ENCODE results near the gene AK2. TPM values are rescaled to one million over a fixed set of nuclear protein-coding genes. Genes with fewer than 3 reads are reported as not detected.

The AK2 gene
- total RNA-seq, 6 donors from 2014 or later, result 90.1 to 123 (median 115) TPM

- H3K27ac ChIP-seq, result peak overlapping the region; percentile 85 to 90 (median 87)
- no peak for TF ChIP-seq EP300 (IDR thresholded peaks at IDR 0.05)
- TF ChIP-seq CTCF (IDR thresholded peaks at IDR 0.05), result no peak
- TF ChIP-seq POLR2AphosphoS5 (IDR thresholded peaks at IDR 0.05), result no peak
- no peak for TF ChIP-seq POLR2A (IDR thresholded peaks at IDR 0.05)
Observed at GRCh38 chr1:33036051-33036525, 595 bp downstream of the AK2 start.

GRCh38 chr1:33032126-33032869, 4.4 kb downstream of the AK2 start:
- DNase-seq (no peak), ATAC-seq (ENCODE audit: low FRiP score in 2 of 2) (no peak)
- Histone ChIP-seq H3K27me3 (no peaks in the 10 kb centered on the region), H3K4me3 (no peak overlapping the region), H3K27ac (no peak overlapping the region), H3K4me1 (peaks cover 42 to 68% (median 45%) of the 10 kb centered on the region in 4 donors), H3K9me3 (no peaks in the 10 kb centered on the region), H3K36me3 (peaks cover 0 to 11% (median 0%) of the 10 kb centered on the region in 4 donors)
- 58 to 66% methylated on average over 6 of the region's 6 CpGs for WGBS, 2 donors
- TF ChIP-seq POLR2A (IDR thresholded peaks at IDR 0.05) (no peak), POLR2AphosphoS5 (IDR thresholded peaks at IDR 0.05) (no peak), CTCF (IDR thresholded peaks at IDR 0.05) (no peak), EP300 (IDR thresholded peaks at IDR 0.05) (no peak)

More at GRCh38 chr1:33036051-33036525, 595 bp downstream of the AK2 start:
- Histone ChIP-seq H3K9me3 (no peaks in the 10 kb centered on the region), H3K4me3 (peak overlapping the region; percentile 96 to 98 (median 97)), H3K27me3 (no peaks in the 10 kb centered on the region), H3K36me3 (peaks cover 0 to 6% (median 0%) of the 10 kb centered on the region in 4 donors), H3K4me1 (peaks cover 27 to 51% (median 36%) of the 10 kb centered on the region in 4 donors)
- ATAC-seq (ENCODE audit: low FRiP score in 2 of 2) (peak; percentile 1 to 15), DNase-seq (no peak)
- 8 to 10% methylated on average over 5 of the region's 5 CpGs for WGBS, 2 donors

- no peak for TF ChIP-seq POLR2AphosphoS5 (IDR thresholded peaks at IDR 0.05)
- no peak for TF ChIP-seq EP300 (IDR thresholded peaks at IDR 0.05)
- no peak for TF ChIP-seq POLR2A (IDR thresholded peaks at IDR 0.05)
- TF ChIP-seq CTCF (IDR thresholded peaks at IDR 0.05), result no peak
- Histone ChIP-seq H3K27ac (no peak overlapping the region), H3K9me3 (no peaks in the 10 kb centered on the region), H3K27me3 (no peaks in the 10 kb centered on the region), H3K36me3 (peaks cover 0 to 11% (median 0%) of the 10 kb centered on the region in 4 donors), H3K4me3 (no peak overlapping the region), H3K4me1 (peaks cover 37 to 70% (median 47%) of the 10 kb centered on the region in 4 donors)
- no peak for ATAC-seq (ENCODE audit: low FRiP score in 2 of 2)
- 64 to 88% methylated on average over 4 of the region's 4 CpGs for WGBS, 2 donors
- no peak for DNase-seq
Observed at GRCh38 chr1:33031506-33031905, 5.2 kb downstream of the AK2 start.

- 82% methylated on average over 2 of the region's 2 CpGs for WGBS, 2 donors
- H3K4me1 ChIP-seq, result peaks cover 33 to 64% (median 42%) of the 10 kb centered on the region in 4 donors
- H3K9me3 ChIP-seq, result no peaks in the 10 kb centered on the region
- H3K4me3 ChIP-seq, result no peak overlapping the region
- ATAC-seq (ENCODE audit: low FRiP score in 2 of 2) (no peak), DNase-seq (peak in 1 of 2 donors; percentile 55)
- no peak for TF ChIP-seq CTCF (IDR thresholded peaks at IDR 0.05)
- no peak for TF ChIP-seq POLR2A (IDR thresholded peaks at IDR 0.05)
- no peak for TF ChIP-seq EP300 (IDR thresholded peaks at IDR 0.05)
- no peak for TF ChIP-seq POLR2AphosphoS5 (IDR thresholded peaks at IDR 0.05)
- no peaks in the 10 kb centered on the region for H3K27me3 ChIP-seq
- no peak overlapping the region for H3K27ac ChIP-seq
- H3K36me3 ChIP-seq, result peaks cover 0 to 11% (median 0%) of the 10 kb centered on the region in 4 donors
Observed at GRCh38 chr1:33030575-33030974, 6.1 kb downstream of the AK2 start.

Data from upper lobe of left lung (tissue), 6 donors.